ENCODE measurements around the gene MYH6. TPM values are rescaled to one million over a fixed set of nuclear protein-coding genes. Genes with fewer than 3 reads are reported as not detected.

The MYH6 gene
- total RNA-seq, 1 donor from 2014 or later, result 0.07 TPM

- no peak for TF ChIP-seq CTCF (IDR thresholded peaks at IDR 0.05; ENCODE audit: unreplicated experiment)
- DNase-seq (ENCODE audit: low spot score, unreplicated experiment), result no peak
- no peak overlapping the region for H3K27ac Mint-ChIP-seq
- H3K9me3 Mint-ChIP-seq (ENCODE audit: low read depth), result no peaks in the 10 kb centered on the region
- peaks cover 23% of the 10 kb centered on the region for H3K27me3 Mint-ChIP-seq
- peaks cover 8% of the 10 kb centered on the region for H3K4me1 Mint-ChIP-seq (ENCODE audit: low read depth)
- peaks cover 6% of the 10 kb centered on the region for H3K36me3 Mint-ChIP-seq (ENCODE audit: insufficient read depth)
- no peak overlapping the region for H3K4me3 Mint-ChIP-seq (ENCODE audit: low read depth)
Measured at GRCh38 chr14:23357261-23357660, 50.8 kb downstream of the MYH6 start.

GRCh38 chr14:23356662-23357061 lies 51.4 kb downstream of the MYH6 start:
- H3K9me3 Mint-ChIP-seq (ENCODE audit: low read depth), result no peaks in the 10 kb centered on the region
- no peak for TF ChIP-seq CTCF (IDR thresholded peaks at IDR 0.05; ENCODE audit: unreplicated experiment)
- H3K4me3 Mint-ChIP-seq (ENCODE audit: low read depth), result no peak overlapping the region
- peaks cover 5% of the 10 kb centered on the region for H3K4me1 Mint-ChIP-seq (ENCODE audit: low read depth)
- H3K27ac Mint-ChIP-seq, result no peak overlapping the region
- DNase-seq (ENCODE audit: low spot score, unreplicated experiment), result no peak
- peaks cover 23% of the 10 kb centered on the region for H3K27me3 Mint-ChIP-seq
- peaks cover 6% of the 10 kb centered on the region for H3K36me3 Mint-ChIP-seq (ENCODE audit: insufficient read depth)

- DNase-seq (ENCODE audit: low spot score, unreplicated experiment), result no peak
- TF ChIP-seq CTCF (IDR thresholded peaks at IDR 0.05; ENCODE audit: unreplicated experiment), result no peak
Measured at GRCh38 chr14:23355871-23356435, 52.1 kb downstream of the MYH6 start.

GRCh38 chr14:23354990-23355389 lies 53.1 kb downstream of the MYH6 start:
- Mint-ChIP-seq H3K4me1 (ENCODE audit: low read depth) (peaks cover 8% of the 10 kb centered on the region), H3K27me3 (peaks cover 34% of the 10 kb centered on the region), H3K27ac (no peak overlapping the region), H3K9me3 (ENCODE audit: low read depth) (peaks cover 11% of the 10 kb centered on the region), H3K36me3 (ENCODE audit: insufficient read depth) (peaks cover 10% of the 10 kb centered on the region), H3K4me3 (ENCODE audit: low read depth) (no peak overlapping the region)
- no peak for DNase-seq (ENCODE audit: low spot score, unreplicated experiment)
- no peak for TF ChIP-seq CTCF (IDR thresholded peaks at IDR 0.05; ENCODE audit: unreplicated experiment)

More at GRCh38 chr14:23355871-23356435, 52.1 kb downstream of the MYH6 start:
- peaks cover 5% of the 10 kb centered on the region for H3K4me1 Mint-ChIP-seq (ENCODE audit: low read depth)
- H3K36me3 Mint-ChIP-seq (ENCODE audit: insufficient read depth), result peaks cover 9% of the 10 kb centered on the region
- H3K27me3 Mint-ChIP-seq, result peaks cover 28% of the 10 kb centered on the region
- no peak overlapping the region for H3K27ac Mint-ChIP-seq
- H3K9me3 Mint-ChIP-seq (ENCODE audit: low read depth), result peaks cover 4% of the 10 kb centered on the region
- no peak overlapping the region for H3K4me3 Mint-ChIP-seq (ENCODE audit: low read depth)

GRCh38 chr14:23353433-23353780 lies 54.7 kb downstream of the MYH6 start:
- H3K27ac Mint-ChIP-seq, result no peak overlapping the region
- peaks cover 34% of the 10 kb centered on the region for H3K27me3 Mint-ChIP-seq
- H3K36me3 Mint-ChIP-seq (ENCODE audit: insufficient read depth), result peaks cover 10% of the 10 kb centered on the region
- no peak for TF ChIP-seq CTCF (IDR thresholded peaks at IDR 0.05; ENCODE audit: unreplicated experiment)
- H3K9me3 Mint-ChIP-seq (ENCODE audit: low read depth), result peaks cover 11% of the 10 kb centered on the region
- peak overlapping the region; percentile 63 for H3K4me3 Mint-ChIP-seq (ENCODE audit: low read depth)
- peaks cover 8% of the 10 kb centered on the region for H3K4me1 Mint-ChIP-seq (ENCODE audit: low read depth)
- no peak for DNase-seq (ENCODE audit: low spot score, unreplicated experiment)

All from progenitor cell of endocrine pancreas (in vitro differentiated cells).